K562 (cell line): Measurements from ENCODE around the gene TXNIP. TPM values are rescaled to one million over a fixed set of nuclear protein-coding genes. Genes with fewer than 3 reads are reported as not detected.

Experiments
- JUN ChIP-seq, 2 experiments: sonication (generic) in 1 of 2; formaldehyde crosslinking in 1 of 2; IDR thresholded peaks; 2 replicates each; pipeline versions ENCODE4 v1.6.1 to v1.8.0; 2012 to 2022; ENCODE audit warnings: borderline replicate concordance in 2 of 2, mild to moderate bottlenecking in 2 of 2, improper control_type of control experiment in 1 of 2, low read depth in 1 of 2, low read length in 1 of 2, missing genetic modification reagents in 1 of 2
- RB1 ChIP-seq: fragments of 450-650 bp; IDR thresholded peaks from 2 replicates; pipeline ENCODE4 v1.6.1; 2017; ENCODE audit warnings: low read depth, mild to moderate bottlenecking
- RNF219 ChIP-seq: fragments of 250-450 bp; sonication (Bioruptor Pico); IDR thresholded peaks from 2 replicates; pipeline ENCODE4 v1.5.0; 2022; ENCODE audit warnings: mild to moderate bottlenecking
- SP2 ChIP-seq: IDR thresholded peaks from 2 replicates; pipeline ENCODE4 v1.6.1; 2011; ENCODE audit warnings: mild to moderate bottlenecking, low read depth, low read length, moderate library complexity; ENCODE audit not compliant: poor library complexity, severe bottlenecking; ENCODE audit errors: extremely low read depth
- ZBTB17 ChIP-seq: fragments of 450-650 bp; formaldehyde crosslinking; IDR thresholded peaks from 2 replicates; pipeline ENCODE4 v1.4.0; 2020; ENCODE audit warnings: mild to moderate bottlenecking
- ZNF311 ChIP-seq: fragments of 250-450 bp; sonication (Bioruptor Pico); IDR thresholded peaks from 2 replicates; pipeline ENCODE4 v1.4.0; 2020; ENCODE audit warnings: mild to moderate bottlenecking, moderate library complexity
- polyA plus RNA-seq, 8 experiments: library from polyadenylated mRNA; depleted of rRNA in 4 of 8; stranded (reverse) in 5 of 8; unstranded in 3 of 8; fragments of >200 nt; fragmentation: Nextera tagmentation in 2 of 8; fragmentation: Illumina TruSeq in 1 of 8; extraction: Ambion mirVana in 2 of 8; extraction: Trizol in 1 of 8; gene quantifications; 2 replicates each; pipeline versions ENCODE4 v1.2.1 to v1.2.3, GENCODE V29; 2011 to 2014; ENCODE audit warnings: inconsistent platforms in 1 of 8, missing spikeins in 1 of 8
- total RNA-seq, 7 experiments: library from RNA; depleted of rRNA in 6 of 7; stranded (reverse); fragments of >200 nt in 6 of 7; fragmentation: Illumina TruSeq in 2 of 7; extraction: Trizol in 2 of 7; gene quantifications; 2 replicates each; pipeline versions ENCODE4 v1.2.1 to v1.2.3, GENCODE V29; 2011 to 2021; ENCODE audit warnings: low replicate concordance in 1 of 7
- TF ChIP-seq, protein P1 (sequence below), 2 experiments: fragments of 450-650 bp; IDR thresholded peaks; 2 replicates each; pipeline ENCODE4 v1.6.1; 2018; ENCODE audit warnings: mild to moderate bottlenecking in 2 of 2, low read depth in 1 of 2; ENCODE audit not compliant: partially characterized antibody in 2 of 2

TXNIP gene
- total and polyA plus RNA-seq, 9 of the 15 experiments (the other 6 are each of a cell fraction or from before 2014, with no cell fraction given): 120 to 499 (median 257) TPM

GRCh38 chr1:145985129-145985501, 11.3 kb downstream of the TXNIP start (continued):
- no peak for TF ChIP-seq RNF219 (CRISPR knock-in tag)
- TF ChIP-seq RB1: no peak
- no peak for TF ChIP-seq ZNF311 (CRISPR knock-in tag)
- TF ChIP-seq, protein P1, sequence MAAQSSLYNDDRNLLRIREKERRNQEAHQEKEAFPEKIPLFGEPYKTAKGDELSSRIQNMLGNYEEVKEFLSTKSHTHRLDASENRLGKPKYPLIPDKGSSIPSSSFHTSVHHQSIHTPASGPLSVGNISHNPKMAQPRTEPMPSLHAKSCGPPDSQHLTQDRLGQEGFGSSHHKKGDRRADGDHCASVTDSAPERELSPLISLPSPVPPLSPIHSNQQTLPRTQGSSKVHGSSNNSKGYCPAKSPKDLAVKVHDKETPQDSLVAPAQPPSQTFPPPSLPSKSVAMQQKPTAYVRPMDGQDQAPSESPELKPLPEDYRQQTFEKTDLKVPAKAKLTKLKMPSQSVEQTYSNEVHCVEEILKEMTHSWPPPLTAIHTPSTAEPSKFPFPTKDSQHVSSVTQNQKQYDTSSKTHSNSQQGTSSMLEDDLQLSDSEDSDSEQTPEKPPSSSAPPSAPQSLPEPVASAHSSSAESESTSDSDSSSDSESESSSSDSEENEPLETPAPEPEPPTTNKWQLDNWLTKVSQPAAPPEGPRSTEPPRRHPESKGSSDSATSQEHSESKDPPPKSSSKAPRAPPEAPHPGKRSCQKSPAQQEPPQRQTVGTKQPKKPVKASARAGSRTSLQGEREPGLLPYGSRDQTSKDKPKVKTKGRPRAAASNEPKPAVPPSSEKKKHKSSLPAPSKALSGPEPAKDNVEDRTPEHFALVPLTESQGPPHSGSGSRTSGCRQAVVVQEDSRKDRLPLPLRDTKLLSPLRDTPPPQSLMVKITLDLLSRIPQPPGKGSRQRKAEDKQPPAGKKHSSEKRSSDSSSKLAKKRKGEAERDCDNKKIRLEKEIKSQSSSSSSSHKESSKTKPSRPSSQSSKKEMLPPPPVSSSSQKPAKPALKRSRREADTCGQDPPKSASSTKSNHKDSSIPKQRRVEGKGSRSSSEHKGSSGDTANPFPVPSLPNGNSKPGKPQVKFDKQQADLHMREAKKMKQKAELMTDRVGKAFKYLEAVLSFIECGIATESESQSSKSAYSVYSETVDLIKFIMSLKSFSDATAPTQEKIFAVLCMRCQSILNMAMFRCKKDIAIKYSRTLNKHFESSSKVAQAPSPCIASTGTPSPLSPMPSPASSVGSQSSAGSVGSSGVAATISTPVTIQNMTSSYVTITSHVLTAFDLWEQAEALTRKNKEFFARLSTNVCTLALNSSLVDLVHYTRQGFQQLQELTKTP (IDR thresholded peaks at IDR 0.05; ENCODE audit: low read depth in 1 of 2, partially characterized antibody in 2 of 2): peak in 1 of 2 experiments; percentile 63
- no peak for TF ChIP-seq SP2
- TF ChIP-seq ZBTB17 (CRISPR knock-in tag): no peak
- TF ChIP-seq JUN (IDR thresholded peaks at IDR 0.05; ENCODE audit: borderline replicate concordance, low read depth, low read length): 0 out of 2 replicates have a peak, but pooled peaks have one; percentile 30
- TF ChIP-seq JUN (CRISPR knock-in tag; IDR thresholded peaks at IDR 0.05; ENCODE audit: borderline replicate concordance): no peak
